Stimulated activated CD8-positive, alpha-beta memory T cell treated with anti-CD3 and anti-CD28 coated beads, Interleukin-12 subunit alpha, Interleukin-12 subunit beta, amount 100 ng/mL, for 1 hour (primary cell): ENCODE data around the gene OSBPL10.
"Not testable (repeated sequence)": the region's sequence is repeated elsewhere in the genome, so short reads cannot be mapped to it uniquely, and the experiment has no call there.

Experiments
- DNase-seq: peaks from one replicate; pipeline ENCODE4 v3.0.0-alpha.2; 2020; ENCODE audit warnings: low read depth

OSBPL10 gene

GRCh38 chr3:31808143-31808720 is 172.8 kb downstream of the OSBPL10 start:
- DNase-seq = no peak

DNA sequence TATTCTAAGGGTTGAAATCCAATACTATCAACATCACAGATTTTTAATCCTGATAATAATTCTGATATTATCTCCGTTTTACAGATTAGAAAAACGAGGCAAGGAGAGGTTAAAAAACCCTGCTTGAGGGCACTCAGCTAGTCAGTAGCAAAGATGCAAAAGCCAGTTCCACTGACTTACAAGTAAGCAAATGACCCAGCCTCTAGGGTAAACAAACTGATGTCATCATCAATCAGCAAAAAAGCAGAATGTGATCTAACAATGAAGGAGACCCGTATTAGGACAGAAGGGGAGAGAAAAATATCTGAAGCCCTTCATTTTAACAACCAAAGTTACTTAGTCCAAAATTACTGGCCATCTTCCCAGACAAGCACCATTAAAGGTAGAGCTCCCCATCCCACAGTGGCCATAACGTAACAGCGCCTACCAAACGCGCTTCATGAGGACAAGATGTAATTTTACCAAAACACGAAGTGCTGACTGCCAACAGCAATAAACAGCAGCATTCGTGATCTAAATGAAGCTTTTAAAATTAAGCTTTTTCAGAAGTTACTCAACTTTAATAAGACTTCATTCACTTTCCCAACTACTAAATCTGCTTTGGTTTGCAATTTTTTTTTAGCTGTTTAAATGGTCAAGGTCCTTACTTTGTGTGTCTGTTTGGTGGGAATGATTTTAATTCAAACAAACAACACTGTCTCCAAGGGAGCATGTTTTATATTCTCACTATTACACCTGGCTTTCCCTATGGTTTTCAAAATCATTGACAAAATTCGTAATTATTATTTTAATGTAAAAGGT is 176.6 kb downstream of the OSBPL10 start:
- DNase-seq = no peak

GRCh38 chr3:31802981-31803740 is 177.9 kb downstream of the OSBPL10 start:
- DNase-seq = no peak

DNA sequence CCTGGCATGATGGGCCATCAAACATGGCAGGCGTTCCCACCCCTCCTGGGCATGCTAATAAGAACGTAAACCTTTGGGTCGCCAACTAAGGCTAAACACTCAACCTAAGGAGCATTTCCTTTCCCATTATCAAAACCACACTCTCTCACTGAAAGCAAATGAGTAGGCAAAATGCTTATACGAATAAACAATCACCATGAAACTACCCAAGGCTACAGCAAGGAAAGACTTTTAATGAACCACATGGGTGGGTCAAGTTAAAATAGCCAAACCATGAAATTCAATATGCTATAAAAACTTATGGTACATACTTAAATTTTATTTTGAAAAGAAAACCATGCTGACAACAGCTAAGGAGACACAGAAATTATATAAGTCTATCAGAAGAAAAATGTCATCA is 180.6 kb downstream of the OSBPL10 start:
- DNase-seq = no peak

DNA sequence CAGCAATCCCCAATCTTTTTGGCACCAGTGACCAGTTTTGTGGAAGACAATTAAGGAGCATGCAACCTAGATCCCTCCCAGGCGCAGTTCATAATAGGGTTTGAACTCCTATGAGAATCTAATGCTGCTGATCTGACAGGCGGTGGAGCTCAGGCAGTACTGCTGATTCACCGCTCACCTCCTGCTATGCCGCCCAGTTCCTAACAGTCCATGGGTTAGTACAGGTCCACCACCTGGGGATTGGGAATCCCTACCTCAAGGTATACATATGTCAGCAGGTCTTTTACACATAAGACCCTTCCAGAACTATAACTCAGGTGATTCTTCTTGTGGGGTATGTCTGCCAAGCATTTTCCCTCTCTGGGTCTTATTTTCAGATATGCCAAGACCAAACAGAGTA is 182.2 kb downstream of the OSBPL10 start:
- no peak for DNase-seq

DNA sequence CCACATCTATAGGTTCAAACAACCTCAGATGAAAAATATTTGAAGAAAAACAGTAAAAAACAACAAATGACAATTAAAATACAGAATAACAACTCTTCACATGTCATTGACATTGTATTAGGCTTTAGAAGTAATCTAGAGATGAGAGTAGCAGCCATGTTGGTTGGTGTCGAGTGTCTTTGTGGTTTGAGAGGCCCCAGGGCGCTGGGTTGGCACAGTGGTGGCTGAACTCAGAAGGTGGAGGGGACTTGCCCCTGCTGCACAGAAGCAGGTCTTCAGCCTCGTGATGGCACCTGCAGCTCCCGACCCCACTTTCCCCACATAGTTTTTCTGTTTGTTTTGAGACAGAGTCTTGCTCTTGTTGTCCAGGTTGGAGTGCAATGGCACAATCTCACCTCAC is 187.2 kb downstream of the OSBPL10 start:
- DNase-seq = no peak

DNA sequence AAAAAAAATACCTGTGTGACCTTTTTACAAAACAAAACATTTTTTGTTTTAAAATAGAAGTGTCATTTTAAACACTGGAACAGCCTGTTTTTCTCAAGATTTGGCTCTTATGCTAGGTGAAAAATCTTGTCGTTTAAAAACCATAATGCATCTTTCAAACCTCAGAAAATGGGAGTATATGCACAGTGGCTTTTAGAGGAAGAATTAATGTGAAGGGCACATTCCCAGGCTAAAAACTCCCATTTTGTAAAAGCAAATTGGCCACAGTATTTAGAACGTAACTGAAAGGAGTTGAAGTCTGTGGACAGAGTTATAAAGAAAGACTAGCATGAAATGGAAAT is 190.0 kb downstream of the OSBPL10 start:
- DNase-seq = no peak

GRCh38 chr3:31790193-31791089 is 190.6 kb downstream of the OSBPL10 start:
- DNase-seq = no peak

- DNase-seq = no peak
Measured at GRCh38 chr3:31789429-31789828, 191.6 kb downstream of the OSBPL10 start.

DNA sequence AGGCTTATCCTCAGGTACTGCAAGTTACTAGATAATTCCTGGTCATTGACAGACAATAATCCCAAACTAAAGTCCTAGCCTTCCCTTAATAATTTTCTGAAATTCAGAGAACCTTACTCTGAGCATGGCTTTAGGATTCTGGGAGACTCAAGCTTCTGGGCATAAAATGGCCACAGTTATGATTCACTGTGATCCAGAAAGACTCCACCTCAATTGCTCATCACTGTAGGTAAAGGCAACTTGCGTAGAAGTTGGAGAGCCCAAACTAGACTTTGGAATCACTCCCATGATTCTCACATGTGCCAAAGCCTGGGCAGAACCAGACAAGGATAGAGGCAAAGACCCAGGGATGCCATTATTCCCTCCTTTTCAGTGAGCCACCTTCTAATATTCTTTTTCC is 195.3 kb downstream of the OSBPL10 start:
- DNase-seq = no peak

DNA sequence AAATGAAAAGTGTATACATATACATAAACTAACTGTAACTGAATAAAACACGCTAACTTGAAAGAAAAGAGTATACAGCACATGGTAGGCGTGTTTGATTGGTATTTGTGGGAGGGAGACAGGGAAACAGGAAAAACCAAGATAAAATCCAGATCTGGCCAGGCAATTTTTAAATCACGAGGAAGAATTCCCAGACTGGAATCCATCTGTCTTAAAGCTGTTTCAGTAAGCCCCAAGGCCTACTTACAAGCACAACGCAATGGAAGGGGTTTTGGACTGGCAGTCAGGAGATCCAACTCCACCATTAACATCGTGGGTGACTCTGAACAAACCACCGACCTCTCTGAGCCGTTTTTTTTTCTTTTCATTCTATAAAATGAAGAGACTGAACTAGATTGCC is 195.8 kb downstream of the OSBPL10 start:
- no peak for DNase-seq

DNA sequence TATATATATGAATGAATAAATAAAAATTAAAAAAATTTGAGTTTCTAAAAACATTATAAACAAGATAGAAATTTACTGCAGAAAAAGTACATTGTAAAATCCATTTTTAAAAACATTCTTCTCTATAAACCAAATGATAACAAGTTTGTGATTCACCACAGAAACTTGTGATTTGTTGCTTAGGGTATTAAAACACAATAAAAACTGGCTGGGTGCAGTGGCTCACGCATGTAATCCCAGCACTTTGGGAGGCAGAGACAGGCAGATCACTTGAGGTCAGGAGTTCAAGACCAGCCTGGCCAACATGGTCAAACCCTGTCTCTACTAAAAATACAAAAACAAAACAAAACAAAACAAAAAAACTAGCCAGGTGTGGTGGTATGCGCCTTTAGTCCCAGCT is 197.2 kb downstream of the OSBPL10 start:
- DNase-seq = not testable (repeated sequence)

DNA sequence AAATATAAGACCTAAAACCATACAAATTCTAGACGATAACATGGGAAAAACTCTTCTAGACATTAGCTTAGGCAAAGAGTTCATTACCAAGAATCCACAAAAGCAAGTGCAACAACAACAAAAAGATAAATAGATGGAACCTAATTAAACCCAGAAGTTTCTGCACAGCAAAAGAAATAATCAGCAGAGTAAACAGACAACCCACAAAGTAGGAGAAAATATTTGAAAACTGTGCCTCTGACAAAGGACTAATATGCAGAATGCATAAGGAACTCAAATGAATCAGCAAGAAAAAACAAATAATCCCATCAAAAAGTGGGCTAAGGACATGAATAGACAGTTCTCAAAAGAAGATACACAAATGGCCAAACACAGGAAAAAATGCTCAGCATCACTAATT is 198.8 kb downstream of the OSBPL10 start:
- not testable (repeated sequence) for DNase-seq

- no peak for DNase-seq
Measured at GRCh38 chr3:31779514-31779913, 201.5 kb downstream of the OSBPL10 start.

DNA sequence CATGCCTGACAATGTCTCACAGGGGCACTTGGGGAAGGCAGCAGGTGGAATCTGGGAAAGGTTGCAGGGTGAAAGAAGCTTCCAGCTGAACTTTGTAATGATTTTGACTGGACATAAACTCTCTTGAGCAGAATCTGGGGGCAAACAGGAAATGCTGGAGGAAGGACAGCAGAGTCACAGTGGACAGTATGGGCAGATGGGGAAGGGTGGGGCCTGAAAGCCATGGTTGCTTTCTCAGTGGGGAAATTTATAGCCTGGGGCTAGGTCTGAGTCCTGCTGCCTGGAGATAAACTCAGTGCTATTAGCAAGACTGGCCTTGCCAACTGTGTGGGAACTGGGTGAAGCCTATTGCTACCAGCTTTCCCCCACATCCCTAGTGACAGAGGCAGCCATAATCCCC is 203.2 kb downstream of the OSBPL10 start:
- DNase-seq = no peak

GRCh38 chr3:31777092-31777491 is 204.0 kb downstream of the OSBPL10 start:
- no peak for DNase-seq

DNA sequence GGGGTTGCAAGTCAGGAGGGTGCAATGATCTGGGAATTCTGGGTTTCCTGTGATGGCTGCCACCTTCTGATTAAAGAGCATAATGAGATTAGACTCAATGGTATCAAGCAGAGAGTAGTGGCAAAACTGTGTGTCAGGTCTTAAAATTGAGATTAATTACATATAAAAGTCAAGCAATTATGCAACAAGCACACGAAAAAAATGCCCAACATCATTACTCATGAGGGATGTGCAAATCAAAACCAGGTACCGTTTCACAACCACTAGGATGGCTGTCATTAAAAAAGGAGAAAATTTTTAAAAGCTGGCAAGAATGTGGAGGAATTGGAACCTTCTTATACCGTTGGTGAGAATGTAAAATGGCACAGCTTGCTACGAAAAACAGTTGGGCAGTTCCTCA is 205.0 kb downstream of the OSBPL10 start:
- DNase-seq = no peak

- no peak for DNase-seq
Measured at GRCh38 chr3:31775383-31775782, 205.7 kb downstream of the OSBPL10 start.

DNA sequence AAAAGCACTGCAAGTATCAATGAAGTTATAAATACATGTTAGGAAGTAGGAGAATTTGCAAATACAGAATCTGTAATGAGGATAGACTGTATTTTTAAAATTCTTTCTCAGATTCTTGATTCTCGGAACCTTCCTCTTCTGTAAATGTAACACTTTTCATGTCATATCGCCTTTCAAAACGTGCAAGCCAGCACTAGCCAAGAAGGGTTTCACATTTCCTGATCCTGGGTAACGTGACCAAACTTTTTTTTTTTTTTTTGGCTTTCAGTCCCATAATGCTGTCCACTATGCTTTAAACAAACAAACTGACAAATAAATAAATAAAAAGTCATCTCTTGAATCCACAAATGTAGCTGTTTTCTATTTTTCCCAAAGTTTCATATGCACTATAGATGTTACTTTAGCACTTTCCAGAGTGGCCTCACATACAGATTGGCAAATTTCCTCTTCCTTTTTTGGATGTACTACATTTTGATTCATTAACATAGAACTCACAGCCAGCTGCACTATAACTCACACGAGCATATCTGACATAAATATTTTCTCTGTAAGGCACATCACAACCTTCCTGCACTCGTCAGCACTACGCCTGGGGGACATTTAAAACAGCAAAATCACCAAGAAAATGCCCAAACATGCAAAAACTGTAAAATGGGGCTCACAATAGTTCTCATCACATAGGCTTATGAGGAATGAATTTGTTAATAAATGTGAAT is 208.1 kb downstream of the OSBPL10 start:
- DNase-seq = no peak

DNA sequence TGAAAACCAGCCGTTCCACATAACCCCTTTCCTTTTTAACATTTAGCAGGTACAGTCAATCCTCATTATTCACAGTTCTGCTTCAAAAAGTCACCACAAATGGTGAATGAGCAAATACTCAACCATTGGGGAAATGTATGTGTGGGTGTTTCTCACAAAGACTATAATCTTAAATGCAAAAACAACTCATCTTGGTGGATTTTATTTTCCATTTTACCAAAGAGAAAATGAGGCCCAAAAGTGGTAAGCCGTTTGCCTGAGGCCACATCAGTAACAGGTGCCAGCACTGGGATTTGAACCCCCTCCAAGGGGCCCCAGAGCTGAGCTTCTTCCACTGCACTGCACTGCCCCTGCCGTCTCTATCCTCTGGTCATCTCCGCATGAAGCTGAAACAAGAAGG is 208.8 kb downstream of the OSBPL10 start:
- DNase-seq = no peak

DNA sequence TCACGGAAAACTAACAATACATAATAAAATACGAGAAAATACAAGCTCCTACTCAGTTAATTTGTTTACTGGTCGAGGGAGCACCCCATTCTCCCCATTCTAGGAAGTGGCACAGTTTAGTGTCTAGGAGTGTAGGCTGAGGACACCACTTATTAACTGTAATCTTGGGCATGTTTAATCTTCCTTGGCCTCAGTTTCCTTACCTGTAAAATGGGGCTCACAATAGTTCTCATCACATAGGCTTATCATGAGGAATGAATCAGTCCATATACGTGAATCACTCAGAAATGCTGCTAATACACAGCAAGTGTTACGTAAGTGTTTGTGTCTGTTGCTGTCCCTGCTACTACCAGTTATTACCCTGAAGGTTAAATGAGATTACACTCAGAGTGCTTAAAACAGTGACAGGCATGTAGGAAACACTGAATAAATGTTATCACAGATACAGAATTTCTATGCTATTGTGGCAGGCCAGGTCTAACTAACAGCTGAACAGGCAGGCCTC is 210.2 kb downstream of the OSBPL10 start:
- DNase-seq = no peak
